ENCODE measurements around the gene CA5A.

Gene CA5A

GRCh38 chr16:87841340-87842208 lies 94.8 kb downstream of the CA5A start:
- ChIA-PET CTCF (no interaction called here), POLR2A (ENCODE audit: low non-redundant PET) (no interaction called here)
- peak overlapping the region; percentile 98 for H3K27ac ChIP-seq
- DNase-seq (ENCODE audit: low spot score): no peak
- TF ChIP-seq CTCF (conservative IDR thresholded peaks at IDR 0.05; ENCODE audit: low read depth): no peak

GRCh38 chr16:87840271-87840978 lies 95.9 kb downstream of the CA5A start:
- DNase-seq (ENCODE audit: low spot score): no peak
- peak overlapping the region; percentile 98 for H3K27ac ChIP-seq
- ChIA-PET CTCF (interaction anchor here (0.8 to 1.8 kb wide), 3 partner anchors 9 to 31 kb away, joined by 3 to 7 read pairs (median 3); no protein-coding TSS in a partner anchor), POLR2A (ENCODE audit: low non-redundant PET) (no interaction called here)
- no peak for TF ChIP-seq CTCF (conservative IDR thresholded peaks at IDR 0.05; ENCODE audit: low read depth)

- POLR2A ChIA-PET (ENCODE audit: low non-redundant PET): no interaction called here
- no peak for DNase-seq (ENCODE audit: low spot score)
- CTCF ChIA-PET: interaction anchor here (0.6 to 6.6 kb wide), 6 partner anchors 10 to 60 kb away, joined by 3 to 37 read pairs (median 4); no protein-coding TSS in a partner anchor
- TF ChIP-seq CTCF (conservative IDR thresholded peaks at IDR 0.05; ENCODE audit: low read depth): no peak
- H3K27ac ChIP-seq: peak overlapping the region; percentile 98
Observed at GRCh38 chr16:87839542-87840270, 96.6 kb downstream of the CA5A start.

- ChIA-PET POLR2A (ENCODE audit: low non-redundant PET) (no interaction called here), CTCF (interaction anchor here (0.6 to 6.6 kb wide), 5 partner anchors 10 to 59 kb away, joined by 3 to 37 read pairs (median 6); no protein-coding TSS in a partner anchor)
- H3K27ac ChIP-seq: peak overlapping the region; percentile 98
- no peak for DNase-seq (ENCODE audit: low spot score)
- no peak for TF ChIP-seq CTCF (conservative IDR thresholded peaks at IDR 0.05; ENCODE audit: low read depth)
Observed at GRCh38 chr16:87838643-87839541, 97.4 kb downstream of the CA5A start.

All from RWPE1 (cell line).